ENCODE data around the gene MATK.

Gene MATK

GRCh38 chr19:3807131-3807480 is 20.9 kb upstream of the MATK start:
- no peak for DNase-seq (ENCODE audit: low read depth)
- no peak overlapping the region for H3K4me3 ChIP-seq (ENCODE audit: low read depth, low read length)

GRCh38 chr19:3805859-3806258 is 19.7 kb upstream of the MATK start:
- no peak for TF ChIP-seq CTCF (conservative IDR thresholded peaks at IDR 0.05; ENCODE audit: low read depth, low read length)
- no peak overlapping the region for H3K4me3 ChIP-seq (ENCODE audit: low read depth, low read length)
- no peak for DNase-seq (ENCODE audit: low read depth)

More at GRCh38 chr19:3807131-3807480, 20.9 kb upstream of the MATK start:
- no peak for TF ChIP-seq CTCF (conservative IDR thresholded peaks at IDR 0.05; ENCODE audit: low read depth, low read length)

GRCh38 chr19:3804429-3804828 is 18.2 kb upstream of the MATK start:
- no peak overlapping the region for H3K4me3 ChIP-seq (ENCODE audit: low read depth, low read length)
- no peak for TF ChIP-seq CTCF (conservative IDR thresholded peaks at IDR 0.05; ENCODE audit: low read depth, low read length)
- no peak for DNase-seq (ENCODE audit: low read depth)

DNA sequence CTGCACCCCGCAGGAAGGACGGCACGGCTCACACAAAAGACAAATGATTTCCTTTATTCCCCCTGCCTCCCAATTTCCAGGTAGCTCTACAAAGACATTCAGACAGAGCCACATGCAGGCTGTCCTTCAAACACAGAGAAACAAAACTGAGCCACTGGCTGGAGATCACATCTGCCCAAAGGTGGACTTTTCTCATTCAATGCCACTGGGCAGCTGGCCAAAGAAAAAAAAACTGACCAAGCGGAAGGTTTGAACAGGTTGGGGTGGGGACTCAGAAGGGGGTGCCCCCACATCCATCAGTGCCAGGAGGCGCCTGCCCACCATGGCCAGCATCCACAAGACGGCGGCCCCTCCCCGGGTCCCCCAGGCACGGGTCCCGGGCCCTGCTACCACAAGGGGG is 17.8 kb upstream of the MATK start:
- H3K4me3 ChIP-seq (ENCODE audit: low read depth, low read length), result no peak overlapping the region
- no peak for TF ChIP-seq CTCF (conservative IDR thresholded peaks at IDR 0.05; ENCODE audit: low read depth, low read length)
- DNase-seq (ENCODE audit: low read depth), result no peak

GRCh38 chr19:3803114-3803888 is 17.1 kb upstream of the MATK start:
- no peak overlapping the region for H3K4me3 ChIP-seq (ENCODE audit: low read depth, low read length)
- DNase-seq (ENCODE audit: low read depth), result no peak
- no peak for TF ChIP-seq CTCF (conservative IDR thresholded peaks at IDR 0.05; ENCODE audit: low read depth, low read length)

DNA sequence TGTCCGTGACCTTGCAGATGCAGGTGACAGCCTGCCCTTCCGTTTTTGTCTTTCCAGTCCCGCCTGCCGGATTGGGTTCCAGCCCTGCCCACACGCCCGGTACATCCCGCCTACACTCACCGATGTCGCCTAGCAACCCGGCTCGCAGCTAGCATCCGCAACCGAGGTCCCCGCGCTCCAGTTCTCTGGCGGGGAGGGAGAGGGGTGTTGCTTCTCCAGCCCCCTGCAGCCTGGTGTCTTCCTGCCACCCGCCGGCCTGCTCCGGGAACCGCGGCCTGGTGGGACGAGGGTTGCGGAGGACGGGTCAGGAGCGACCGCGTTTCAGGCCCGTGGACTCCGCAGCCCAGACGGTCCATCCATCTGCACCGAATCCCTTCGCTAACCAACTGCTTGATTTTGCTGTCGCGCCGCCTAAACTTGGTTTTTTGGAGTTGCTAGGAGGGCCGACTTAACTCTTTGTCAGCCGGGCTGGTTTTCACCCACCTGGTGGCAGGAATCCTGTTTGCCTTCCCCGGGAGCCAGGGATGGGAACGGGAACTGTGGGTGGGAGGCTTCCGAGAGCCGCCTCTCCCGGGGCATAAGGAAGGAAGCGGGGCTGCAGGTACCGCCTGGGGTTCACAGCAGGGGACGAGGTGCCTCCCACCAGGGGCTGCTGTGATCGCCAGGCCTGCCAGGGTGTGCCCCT is 15.4 kb upstream of the MATK start:
- no peak overlapping the region for H3K4me3 ChIP-seq (ENCODE audit: low read depth, low read length)
- no peak for DNase-seq (ENCODE audit: low read depth)
- peak; percentile 34 for TF ChIP-seq CTCF (conservative IDR thresholded peaks at IDR 0.05; ENCODE audit: low read depth, low read length)

DNA sequence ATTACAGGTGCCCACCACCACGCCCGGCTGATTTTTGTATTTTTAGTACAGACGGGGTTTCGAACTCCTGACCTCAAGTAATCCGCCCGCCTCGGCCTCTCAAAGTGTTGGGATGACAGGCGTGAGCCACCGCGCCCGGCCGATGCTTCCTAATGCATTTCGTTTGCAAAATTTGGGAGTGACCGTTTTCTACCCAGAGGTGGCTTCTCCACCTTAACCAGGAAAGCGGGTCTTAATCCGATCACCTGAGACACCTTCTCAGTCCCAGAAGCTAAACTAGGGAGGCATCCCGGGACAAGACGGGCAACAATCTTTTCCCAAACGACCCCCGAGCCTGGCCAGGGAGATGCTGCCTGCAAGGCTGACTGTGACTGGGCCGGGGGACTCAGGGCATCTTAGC is 14.8 kb upstream of the MATK start:
- DNase-seq (ENCODE audit: low read depth), result no peak
- H3K4me3 ChIP-seq (ENCODE audit: low read depth, low read length), result no peak overlapping the region
- TF ChIP-seq CTCF (conservative IDR thresholded peaks at IDR 0.05; ENCODE audit: low read depth, low read length), result no peak

All from choroid plexus epithelial cell (primary cell).